HepG2 (cell line): ENCODE results near the gene CITED2. TPM values are rescaled to one million over a fixed set of nuclear protein-coding genes. Genes with fewer than 3 reads are reported as not detected.

Experiments
- AKNA ChIP-seq: sonication (generic); formaldehyde crosslinking; IDR thresholded peaks from 2 replicates; pipeline ENCODE4 v1.4.0; 2020; ENCODE audit warnings: missing genetic modification reagents, borderline replicate concordance
- BCL6 ChIP-seq: IDR thresholded peaks from 2 replicates; pipeline ENCODE4 v1.6.1; 2016; ENCODE audit warnings: missing genetic modification reagents, missing compliant biosample characterization
- HES4 ChIP-seq: sonication (generic); formaldehyde crosslinking; IDR thresholded peaks from 2 replicates; pipeline ENCODE4 v1.9.0; 2021; ENCODE audit warnings: mild to moderate bottlenecking, missing genetic modification reagents, borderline replicate concordance
- HNF4A ChIP-seq: sonication (generic); formaldehyde crosslinking; IDR thresholded peaks from 2 replicates; pipeline ENCODE4 v1.4.0; 2020; ENCODE audit warnings: missing genetic modification reagents
- IRX3 ChIP-seq: sonication (generic); formaldehyde crosslinking; IDR thresholded peaks from 2 replicates; pipeline ENCODE4 v1.8.1; 2023; ENCODE audit warnings: mild to moderate bottlenecking, low read depth, missing genetic modification reagents, borderline replicate concordance
- KAT8 ChIP-seq: IDR thresholded peaks from 2 replicates; pipeline ENCODE4 v1.6.1; 2016; ENCODE audit warnings: missing genetic modification reagents, missing compliant biosample characterization
- KDM2A ChIP-seq: sonication (generic); formaldehyde crosslinking; IDR thresholded peaks from 2 replicates; pipeline ENCODE4 v1.4.0; 2020; ENCODE audit warnings: low read depth, missing genetic modification reagents, borderline replicate concordance
- KDM5B ChIP-seq: sonication (generic); formaldehyde crosslinking; IDR thresholded peaks from 2 replicates; pipeline ENCODE4 v1.4.0; 2020; ENCODE audit warnings: missing genetic modification reagents, mild to moderate bottlenecking, borderline replicate concordance
- NFRKB ChIP-seq: fragments of 450-650 bp; IDR thresholded peaks from 2 replicates; pipeline ENCODE4 v1.6.1; 2017
- ONECUT2 ChIP-seq: sonication (generic); formaldehyde crosslinking; IDR thresholded peaks from 2 replicates; pipeline ENCODE4 v1.4.0; 2020; ENCODE audit warnings: missing genetic modification reagents
- RARA ChIP-seq: IDR thresholded peaks from 2 replicates; pipeline ENCODE4 v1.6.1; 2016; ENCODE audit warnings: missing genetic modification reagents, missing compliant biosample characterization
- SAP130 ChIP-seq: IDR thresholded peaks from 2 replicates; pipeline ENCODE4 v1.6.1; 2016; ENCODE audit warnings: low read depth
- TEAD2 ChIP-seq: sonication (generic); formaldehyde crosslinking; IDR thresholded peaks from 2 replicates; pipeline ENCODE4 v1.9.0; 2021; ENCODE audit warnings: missing genetic modification reagents
- ZFP91 ChIP-seq: sonication (generic); formaldehyde crosslinking; IDR thresholded peaks from 2 replicates; pipeline ENCODE4 v1.9.0; 2022; ENCODE audit warnings: missing genetic modification reagents, mild to moderate bottlenecking, borderline replicate concordance
- ZNF143 ChIP-seq: sonication (generic); formaldehyde crosslinking; IDR thresholded peaks from 2 replicates; pipeline ENCODE4 v1.4.0; 2020; ENCODE audit warnings: missing genetic modification reagents
- ZNF253 ChIP-seq: sonication (generic); formaldehyde crosslinking; IDR thresholded peaks from 2 replicates; pipeline ENCODE4 v1.8.0; 2022; ENCODE audit warnings: mild to moderate bottlenecking, missing genetic modification reagents, borderline replicate concordance
- ZNF33A ChIP-seq: sonication (generic); formaldehyde crosslinking; IDR thresholded peaks from 2 replicates; pipeline ENCODE4 v1.5.1; 2020; ENCODE audit warnings: missing genetic modification reagents, mild to moderate bottlenecking, moderate library complexity, borderline replicate concordance
- ZNF44 ChIP-seq: sonication (generic); formaldehyde crosslinking; IDR thresholded peaks from 2 replicates; pipeline ENCODE4 v1.5.1; 2020; ENCODE audit warnings: mild to moderate bottlenecking, missing genetic modification reagents
- ZNF576 ChIP-seq: sonication (generic); formaldehyde crosslinking; IDR thresholded peaks from 2 replicates; pipeline ENCODE4 v1.4.0; 2020; ENCODE audit warnings: mild to moderate bottlenecking, missing genetic modification reagents
- ZNF879 ChIP-seq: sonication (generic); formaldehyde crosslinking; IDR thresholded peaks from 2 replicates; pipeline ENCODE4 v1.8.1; 2023; ENCODE audit warnings: missing genetic modification reagents
- polyA plus RNA-seq, 8 experiments: library from polyadenylated mRNA; depleted of rRNA in 3 of 8; stranded (reverse) in 7 of 8; unstranded in 1 of 8; fragments of >200 nt; fragmentation: Illumina TruSeq in 4 of 8; extraction: Trizol in 4 of 8; gene quantifications; 2 replicates each; pipeline versions ENCODE4 v1.2.1 to v1.2.3, GENCODE V29; 2011 to 2016; ENCODE audit warnings: low read depth in 4 of 8, missing spikeins in 1 of 8, mixed read lengths in 1 of 8; ENCODE audit not compliant: insufficient read depth in 1 of 8
- total RNA-seq, 5 experiments: library from RNA; depleted of rRNA; stranded (reverse); fragments of >200 nt; fragmentation: Illumina TruSeq; extraction: Trizol; gene quantifications; 2 replicates each; pipeline ENCODE4 v1.2.3, GENCODE V29; 2016; ENCODE audit warnings: low read depth in 1 of 5
- TF ChIP-seq, protein P1 (sequence below): sonication (generic); formaldehyde crosslinking; IDR thresholded peaks from 2 replicates; pipeline ENCODE4 v1.5.1; 2020; ENCODE audit warnings: mild to moderate bottlenecking, missing genetic modification reagents, moderate library complexity
- TF ChIP-seq, protein P2 (sequence below): sonication (generic); formaldehyde crosslinking; IDR thresholded peaks from 2 replicates; pipeline ENCODE4 v1.8.0; 2022; ENCODE audit warnings: mild to moderate bottlenecking, missing genetic modification reagents

Gene CITED2
- total and polyA plus RNA-seq, 2 of the 13 experiments (the other 11 are each of a cell fraction or from before 2014, with no cell fraction given) = 17.6 to 57.2 TPM

DNA sequence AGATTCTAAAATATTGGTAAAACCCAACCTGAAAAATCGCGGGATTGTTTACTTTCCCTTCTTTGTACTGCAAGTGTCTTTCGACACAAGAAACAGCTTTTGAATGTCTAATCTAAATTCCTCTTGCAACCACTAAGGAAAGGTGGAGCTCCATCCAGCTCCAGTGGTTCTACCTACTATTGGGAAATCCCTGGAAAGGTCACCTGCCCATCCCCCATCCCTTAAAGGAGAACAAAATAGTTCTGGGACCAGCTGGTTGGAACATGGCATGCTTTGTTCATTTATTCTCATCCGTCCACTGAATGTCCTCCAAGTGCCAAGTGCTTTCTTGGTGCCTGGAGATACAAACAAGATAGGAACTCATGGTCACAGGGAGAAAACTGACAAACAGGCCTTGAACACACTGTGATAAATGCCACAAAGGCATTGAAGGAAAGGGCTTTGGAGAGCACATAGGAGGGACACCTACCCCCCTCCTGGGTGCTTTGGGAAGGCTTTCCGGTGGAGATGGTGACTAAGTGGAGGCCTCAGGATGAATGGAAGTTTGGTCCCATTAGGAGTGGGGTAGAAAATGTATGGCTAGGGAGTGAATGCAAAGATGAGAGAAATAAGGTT lies 2.3 kb upstream of the CITED2 start (continued):
- TF ChIP-seq AKNA (no peak), RARA (CRISPR knock-in tag) (peak; percentile 59), SAP130 (CRISPR knock-in tag) (peak; percentile 24; the same call in 1 of the 2 replicates), ZNF879 (CRISPR knock-in tag) (no peak), KDM5B (no peak), HNF4A (peak; percentile 33), ZNF576 (CRISPR knock-in tag) (no peak), TEAD2 (CRISPR knock-in tag) (no peak), ZNF143 (CRISPR knock-in tag) (no peak), ZFP91 (CRISPR knock-in tag) (peak; percentile 86; the same call in 1 of the 2 replicates), HES4 (CRISPR knock-in tag) (no peak), ZNF44 (no peak), ONECUT2 (CRISPR knock-in tag) (0 out of 2 replicates have a peak, but pooled peaks have one; percentile 22), IRX3 (CRISPR knock-in tag) (no peak), ZNF253 (CRISPR knock-in tag) (no peak), ZNF33A (no peak), KDM2A (no peak), BCL6 (CRISPR knock-in tag) (peak; percentile 74), NFRKB (no peak), KAT8 (CRISPR knock-in tag) (peak; percentile 36; the same call in 1 of the 2 replicates)
- TF ChIP-seq, protein P1, sequence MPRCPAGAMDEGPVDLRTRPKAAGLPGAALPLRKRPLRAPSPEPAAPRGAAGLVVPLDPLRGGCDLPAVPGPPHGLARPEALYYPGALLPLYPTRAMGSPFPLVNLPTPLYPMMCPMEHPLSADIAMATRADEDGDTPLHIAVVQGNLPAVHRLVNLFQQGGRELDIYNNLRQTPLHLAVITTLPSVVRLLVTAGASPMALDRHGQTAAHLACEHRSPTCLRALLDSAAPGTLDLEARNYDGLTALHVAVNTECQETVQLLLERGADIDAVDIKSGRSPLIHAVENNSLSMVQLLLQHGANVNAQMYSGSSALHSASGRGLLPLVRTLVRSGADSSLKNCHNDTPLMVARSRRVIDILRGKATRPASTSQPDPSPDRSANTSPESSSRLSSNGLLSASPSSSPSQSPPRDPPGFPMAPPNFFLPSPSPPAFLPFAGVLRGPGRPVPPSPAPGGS (CRISPR knock-in tag) = no peak
- TF ChIP-seq, protein P2, sequence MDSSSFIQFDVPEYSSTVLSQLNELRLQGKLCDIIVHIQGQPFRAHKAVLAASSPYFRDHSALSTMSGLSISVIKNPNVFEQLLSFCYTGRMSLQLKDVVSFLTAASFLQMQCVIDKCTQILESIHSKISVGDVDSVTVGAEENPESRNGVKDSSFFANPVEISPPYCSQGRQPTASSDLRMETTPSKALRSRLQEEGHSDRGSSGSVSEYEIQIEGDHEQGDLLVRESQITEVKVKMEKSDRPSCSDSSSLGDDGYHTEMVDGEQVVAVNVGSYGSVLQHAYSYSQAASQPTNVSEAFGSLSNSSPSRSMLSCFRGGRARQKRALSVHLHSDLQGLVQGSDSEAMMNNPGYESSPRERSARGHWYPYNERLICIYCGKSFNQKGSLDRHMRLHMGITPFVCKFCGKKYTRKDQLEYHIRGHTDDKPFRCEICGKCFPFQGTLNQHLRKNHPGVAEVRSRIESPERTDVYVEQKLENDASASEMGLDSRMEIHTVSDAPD (CRISPR knock-in tag) = no peak
